Endothelial cell (in vitro differentiated cells): ENCODE data around the gene SLC16A1. TPM values are rescaled to one million over a fixed set of nuclear protein-coding genes. Genes with fewer than 3 reads are reported as not detected.
"Not testable (repeated sequence)": the region's sequence is repeated elsewhere in the genome, so short reads cannot be mapped to it uniquely, and the experiment has no call there.

Source experiments
- DNase-seq: peaks from one replicate; pipeline ENCODE4 v3.0.0; 2021; ENCODE audit warnings: low spot score
- H3K27ac Mint-ChIP-seq: one replicate; pipeline ENCODE4 v1.8.0; 2021; ENCODE audit warnings: mixed read lengths, inconsistent platforms; ENCODE audit not compliant: unreplicated experiment
- H3K27me3 Mint-ChIP-seq: one replicate; pipeline ENCODE4 v1.8.0; 2021; ENCODE audit warnings: mild to moderate bottlenecking, moderate library complexity, mixed read lengths, inconsistent platforms; ENCODE audit not compliant: unreplicated experiment
- H3K36me3 Mint-ChIP-seq: one replicate; pipeline ENCODE4 v1.8.0; 2021; ENCODE audit warnings: mild to moderate bottlenecking, low read depth, mixed read lengths, inconsistent platforms; ENCODE audit not compliant: unreplicated experiment
- H3K4me1 Mint-ChIP-seq: one replicate; pipeline ENCODE4 v1.8.0; 2021; ENCODE audit warnings: mild to moderate bottlenecking, mixed read lengths, inconsistent platforms; ENCODE audit not compliant: unreplicated experiment
- H3K4me3 Mint-ChIP-seq: one replicate; pipeline ENCODE4 v1.8.0; 2021; ENCODE audit warnings: mild to moderate bottlenecking, mixed read lengths, inconsistent platforms; ENCODE audit not compliant: unreplicated experiment
- H3K9me3 Mint-ChIP-seq: one replicate; pipeline ENCODE4 v1.8.0; 2021; ENCODE audit warnings: mixed read lengths, inconsistent platforms; ENCODE audit not compliant: unreplicated experiment
- total RNA-seq: library from RNA; stranded (reverse); fragmentation: NEBNext Ultra II Directional; extraction: Animal tissue kit (Norgen Biotek cat#: 25700); gene quantifications from one replicate; pipeline ENCODE4 v1.2.1, GENCODE V29; 2021; ENCODE audit not compliant: unreplicated experiment
- TF ChIP-seq, protein P1 (sequence below): fragments of 200-600 bp; sonication (generic); IDR thresholded peaks from one replicate; pipeline ENCODE4 v1.5.0; 2021; ENCODE audit warnings: antibody characterized with exemption; ENCODE audit not compliant: unreplicated experiment

Gene SLC16A1
- total RNA-seq, 1 donor from 2014 or later: 88.7 TPM

DNA sequence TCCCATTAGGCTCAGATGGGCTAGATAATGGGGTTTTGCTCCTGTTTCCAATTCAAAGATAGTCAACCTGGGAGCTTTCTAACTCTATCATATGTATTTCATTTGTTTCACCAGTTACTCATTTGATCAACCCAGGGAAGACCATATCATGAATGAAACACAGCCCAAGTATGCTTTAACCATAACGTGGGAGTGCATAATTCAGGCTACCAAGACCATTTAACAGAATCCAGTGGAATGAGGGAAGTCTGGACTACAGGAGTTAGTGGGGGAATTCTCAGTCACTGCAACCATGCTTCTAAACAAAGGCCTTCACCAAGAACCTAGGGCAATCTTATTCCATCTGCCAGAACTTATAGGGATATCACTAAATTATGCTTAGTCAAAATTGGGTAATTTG is 15.0 kb upstream of the SLC16A1 start:
- no peaks in the 10 kb centered on the region for H3K4me1 Mint-ChIP-seq
- no peak overlapping the region for H3K4me3 Mint-ChIP-seq
- H3K27ac Mint-ChIP-seq: no peak overlapping the region
- no peaks in the 10 kb centered on the region for H3K9me3 Mint-ChIP-seq
- peaks cover 3% of the 10 kb centered on the region for H3K36me3 Mint-ChIP-seq
- no peak for DNase-seq
- TF ChIP-seq, protein P1, sequence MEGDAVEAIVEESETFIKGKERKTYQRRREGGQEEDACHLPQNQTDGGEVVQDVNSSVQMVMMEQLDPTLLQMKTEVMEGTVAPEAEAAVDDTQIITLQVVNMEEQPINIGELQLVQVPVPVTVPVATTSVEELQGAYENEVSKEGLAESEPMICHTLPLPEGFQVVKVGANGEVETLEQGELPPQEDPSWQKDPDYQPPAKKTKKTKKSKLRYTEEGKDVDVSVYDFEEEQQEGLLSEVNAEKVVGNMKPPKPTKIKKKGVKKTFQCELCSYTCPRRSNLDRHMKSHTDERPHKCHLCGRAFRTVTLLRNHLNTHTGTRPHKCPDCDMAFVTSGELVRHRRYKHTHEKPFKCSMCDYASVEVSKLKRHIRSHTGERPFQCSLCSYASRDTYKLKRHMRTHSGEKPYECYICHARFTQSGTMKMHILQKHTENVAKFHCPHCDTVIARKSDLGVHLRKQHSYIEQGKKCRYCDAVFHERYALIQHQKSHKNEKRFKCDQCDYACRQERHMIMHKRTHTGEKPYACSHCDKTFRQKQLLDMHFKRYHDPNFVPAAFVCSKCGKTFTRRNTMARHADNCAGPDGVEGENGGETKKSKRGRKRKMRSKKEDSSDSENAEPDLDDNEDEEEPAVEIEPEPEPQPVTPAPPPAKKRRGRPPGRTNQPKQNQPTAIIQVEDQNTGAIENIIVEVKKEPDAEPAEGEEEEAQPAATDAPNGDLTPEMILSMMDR: no peak
- H3K27me3 Mint-ChIP-seq: no peaks in the 10 kb centered on the region

DNA sequence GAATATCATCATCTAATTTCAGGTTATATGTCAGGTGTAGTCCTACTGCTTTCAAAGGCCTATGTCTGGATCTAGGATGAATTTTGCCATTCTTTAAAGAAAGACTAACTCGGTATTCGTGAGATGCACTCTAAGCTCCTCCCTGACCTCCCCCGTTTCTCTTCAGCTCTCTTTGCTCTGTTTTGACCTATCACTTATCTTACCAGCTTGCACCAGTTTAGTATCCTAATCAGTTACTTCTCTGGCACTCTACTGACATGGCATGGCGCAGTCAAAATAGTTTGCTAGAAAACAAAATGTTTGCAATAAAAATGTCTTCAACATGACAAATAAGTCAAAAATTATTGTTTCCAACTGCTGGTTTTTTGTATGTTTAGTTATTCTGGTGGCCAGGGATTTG is 8.4 kb upstream of the SLC16A1 start:
- DNase-seq: no peak
- H3K36me3 Mint-ChIP-seq: peaks cover 10% of the 10 kb centered on the region
- TF ChIP-seq, protein P1: no peak
- peaks cover 1% of the 10 kb centered on the region for H3K27me3 Mint-ChIP-seq
- no peaks in the 10 kb centered on the region for H3K4me1 Mint-ChIP-seq
- no peak overlapping the region for H3K27ac Mint-ChIP-seq
- no peak overlapping the region for H3K4me3 Mint-ChIP-seq
- no peaks in the 10 kb centered on the region for H3K9me3 Mint-ChIP-seq

DNA sequence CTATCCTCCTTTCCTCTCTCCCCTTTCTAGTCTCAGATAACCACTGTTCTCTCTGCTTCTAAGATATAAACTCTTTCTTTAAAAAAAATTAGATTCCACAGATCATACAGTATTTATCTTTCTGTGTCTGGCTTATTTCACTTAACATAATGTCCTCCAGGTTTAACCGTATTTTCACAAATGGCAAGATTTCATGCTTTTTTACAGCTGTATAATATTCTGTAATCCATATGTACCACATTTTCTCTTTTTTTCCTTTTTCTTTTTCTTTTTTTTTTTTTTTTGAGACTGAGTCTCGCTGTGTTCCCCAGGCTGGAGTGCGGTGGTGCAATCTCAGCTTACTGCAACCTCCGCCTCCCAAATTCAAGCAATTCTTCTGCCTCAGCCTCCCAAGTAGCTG is 5.1 kb upstream of the SLC16A1 start:
- Mint-ChIP-seq H3K4me1 (peaks cover 13% of the 10 kb centered on the region), H3K36me3 (peaks cover 7% of the 10 kb centered on the region), H3K27ac (no peak overlapping the region), H3K4me3 (no peak overlapping the region), H3K27me3 (peaks cover 3% of the 10 kb centered on the region), H3K9me3 (no peaks in the 10 kb centered on the region)
- TF ChIP-seq, protein P1: no peak
- DNase-seq: no peak

DNA sequence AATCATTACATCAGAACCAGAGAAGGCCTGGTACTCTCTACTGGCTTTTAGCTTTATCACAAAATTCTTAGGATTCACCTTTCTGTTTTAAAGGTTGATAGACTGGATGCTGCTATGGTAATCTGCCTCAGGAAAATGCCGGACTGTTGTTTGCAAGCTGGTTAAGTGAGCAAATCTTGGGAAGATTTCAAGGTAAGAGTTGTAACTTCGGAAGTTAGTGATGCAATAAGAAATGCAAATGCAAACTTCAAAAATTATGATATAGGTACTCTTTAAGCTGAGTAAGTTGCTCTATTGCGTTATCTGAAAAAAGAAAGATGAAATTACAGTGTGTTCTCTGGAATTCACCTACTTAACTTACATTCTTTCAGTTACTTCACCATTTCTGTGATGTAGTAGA is 4.4 kb upstream of the SLC16A1 start:
- H3K36me3 Mint-ChIP-seq: peaks cover 4% of the 10 kb centered on the region
- DNase-seq: no peak
- H3K4me3 Mint-ChIP-seq: no peak overlapping the region
- peaks cover 1% of the 10 kb centered on the region for H3K27me3 Mint-ChIP-seq
- H3K27ac Mint-ChIP-seq: no peak overlapping the region
- H3K9me3 Mint-ChIP-seq: no peaks in the 10 kb centered on the region
- TF ChIP-seq, protein P1: no peak
- peaks cover 13% of the 10 kb centered on the region for H3K4me1 Mint-ChIP-seq

DNA sequence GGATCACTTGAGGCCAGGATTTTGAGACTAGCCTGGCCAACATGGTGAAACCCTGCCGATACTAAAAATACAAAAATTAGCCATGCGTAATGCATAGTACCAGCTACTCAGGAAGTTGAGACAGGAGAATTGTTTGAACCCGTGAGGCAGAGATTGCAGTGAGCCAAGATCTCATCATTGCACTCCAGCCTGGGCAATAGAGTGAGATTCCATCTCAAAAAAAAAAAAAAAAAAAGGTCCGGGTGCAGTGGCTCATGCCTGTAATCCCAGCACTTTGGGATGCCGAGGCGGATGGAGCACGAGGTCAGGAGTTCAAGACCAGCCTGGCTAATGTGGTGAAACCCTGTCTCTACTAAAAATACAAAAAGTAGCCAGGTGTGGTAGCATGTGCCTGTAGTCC is 2.2 kb upstream of the SLC16A1 start:
- H3K27ac Mint-ChIP-seq, H3K27me3 Mint-ChIP-seq, H3K4me3 Mint-ChIP-seq, DNase-seq, H3K36me3 Mint-ChIP-seq, H3K9me3 Mint-ChIP-seq: not testable (repeated sequence)
- H3K4me1 Mint-ChIP-seq: peaks cover 28% of the 10 kb centered on the region
